ENCODE results near the gene SH3GL3.

SH3GL3 gene

GRCh38 chr15:83446904-83447709 lies at the start of gene SH3GL3:
TSS of gene SH3GL3 (plus strand) at chr15:83447341. CDS start at chr15:83447534, 193 bp downstream.
- DNase-seq, result peak; percentile 40

- DNase-seq, result no peak
Measured at GRCh38 chr15:83398626-83399025, 48.5 kb upstream of the SH3GL3 start.

DNA sequence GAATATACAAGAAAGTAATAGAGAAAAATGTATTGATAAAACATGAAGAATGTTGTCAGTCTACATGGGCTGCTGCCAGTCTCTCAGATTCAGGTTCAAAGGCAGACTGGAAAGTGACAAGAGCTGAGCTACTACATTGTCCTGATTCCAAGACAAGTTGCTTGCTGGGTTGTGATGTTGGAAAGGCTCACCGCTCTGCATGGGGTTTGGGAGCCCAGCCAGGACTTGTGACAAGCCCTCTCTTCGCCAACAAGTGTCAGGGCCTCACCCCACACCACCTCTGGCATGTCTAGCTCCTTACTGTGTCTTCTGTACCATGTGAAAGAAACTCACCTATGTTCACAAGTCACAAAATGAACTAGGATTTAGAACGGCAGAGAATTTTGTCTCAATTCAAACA lies 43.0 kb upstream of the SH3GL3 start:
- no peak for DNase-seq

DNA sequence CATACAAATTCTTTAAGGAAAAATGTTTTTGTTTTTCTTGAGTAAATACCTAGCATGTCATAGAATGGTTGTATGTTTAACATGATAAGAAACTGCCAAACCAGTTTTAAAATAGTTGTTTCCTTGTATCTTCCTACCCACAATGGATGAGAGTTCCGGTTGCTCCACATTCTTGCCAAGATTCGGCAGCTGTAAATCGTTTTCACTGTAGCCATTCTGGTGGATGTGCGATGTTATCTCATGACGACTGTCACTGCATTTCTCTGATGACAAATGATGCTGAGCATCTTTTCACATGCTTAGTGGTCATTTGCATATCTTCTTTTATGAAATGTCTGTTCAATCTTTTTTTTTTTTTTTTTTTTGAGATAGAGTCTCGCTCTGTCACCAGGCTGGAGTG lies 36.6 kb upstream of the SH3GL3 start:
- no peak for DNase-seq

- DNase-seq, result no peak
Measured at GRCh38 chr15:83413054-83413719, 34.0 kb upstream of the SH3GL3 start.

GRCh38 chr15:83422081-83422480 lies 25.1 kb upstream of the SH3GL3 start:
- DNase-seq, result no peak

DNA sequence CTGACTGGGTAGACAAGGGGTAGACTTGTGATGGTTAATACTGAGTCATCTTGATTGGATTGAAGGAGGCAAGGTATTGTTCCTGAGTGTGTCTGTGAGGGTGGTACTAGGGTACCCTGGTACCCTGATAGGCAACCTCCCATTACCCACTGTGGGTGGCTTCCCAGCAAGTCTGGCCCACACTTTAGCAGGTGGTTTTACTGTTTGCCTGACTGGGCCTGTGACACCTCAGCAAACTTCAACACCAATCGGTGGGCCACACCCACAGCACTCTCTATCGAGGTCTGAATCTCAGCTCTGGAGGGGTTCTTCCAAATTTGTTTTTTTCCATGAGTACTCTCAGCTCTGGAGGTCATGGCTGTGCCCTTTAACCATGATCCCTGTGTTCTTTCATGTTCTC lies 24.6 kb upstream of the SH3GL3 start:
- no peak for DNase-seq

GRCh38 chr15:83424101-83424500 lies 23.0 kb upstream of the SH3GL3 start:
- no peak for DNase-seq

GRCh38 chr15:83430441-83430840 lies 16.7 kb upstream of the SH3GL3 start:
- DNase-seq, result no peak

DNA sequence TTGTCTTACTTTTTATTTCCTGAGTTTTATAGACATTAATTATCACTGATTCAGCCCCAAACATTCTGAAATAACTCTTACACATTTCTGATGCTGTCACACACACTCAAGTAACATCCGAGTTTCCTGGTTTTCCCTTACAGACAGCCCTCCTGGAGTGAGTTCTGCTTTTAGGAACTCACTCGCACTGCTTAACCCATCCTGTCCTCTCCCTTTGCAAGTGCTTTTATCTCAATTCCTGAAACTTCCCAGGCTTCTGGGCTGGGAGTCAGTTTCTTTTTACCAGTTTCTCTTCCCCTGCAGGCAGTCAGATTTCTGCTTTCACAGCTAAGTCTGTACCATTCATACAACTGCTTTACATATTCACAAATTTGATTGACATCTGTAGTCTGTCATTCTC lies 15.6 kb upstream of the SH3GL3 start:
- no peak for DNase-seq

DNA sequence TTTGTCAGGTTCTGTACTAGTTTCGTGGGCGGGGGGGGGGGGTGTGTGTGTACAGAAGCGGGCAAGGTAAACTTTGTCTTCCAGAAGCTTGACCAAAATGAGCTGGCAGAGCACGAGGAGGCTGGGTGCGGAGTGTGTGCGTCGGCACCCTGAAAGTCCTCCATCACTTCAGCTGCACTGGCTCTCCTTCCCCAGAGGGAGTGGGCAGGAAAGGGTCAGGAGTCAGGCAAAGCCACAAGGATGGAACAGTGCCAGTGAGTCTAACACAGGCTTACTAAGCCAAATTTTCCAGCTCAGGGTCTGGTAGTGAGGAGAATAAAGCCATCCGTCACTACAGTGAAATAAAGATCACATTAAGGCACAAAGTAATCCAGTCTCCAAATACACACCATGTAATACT lies 11.9 kb upstream of the SH3GL3 start:
- no peak for DNase-seq

DNA sequence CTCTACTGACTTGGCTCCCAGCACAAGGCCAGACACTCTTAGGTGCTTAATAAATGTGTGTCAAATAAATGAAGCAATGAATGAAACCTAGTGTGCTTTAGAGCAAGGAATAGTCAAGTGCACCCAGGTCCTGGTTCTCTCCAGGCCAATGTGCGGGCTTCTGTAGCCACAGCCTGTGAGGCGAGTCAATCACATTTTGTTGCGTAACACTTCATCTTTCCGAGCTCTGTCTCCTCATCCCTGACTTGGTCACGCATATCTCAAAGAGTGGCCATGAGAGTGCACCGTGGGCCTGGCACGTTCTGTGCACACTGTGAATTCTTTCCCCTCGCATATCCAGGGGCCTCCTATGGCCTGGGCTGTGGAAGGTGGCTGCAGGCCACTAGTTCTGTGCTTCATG lies 11.4 kb upstream of the SH3GL3 start:
- DNase-seq, result no peak

- DNase-seq, result no peak
Measured at GRCh38 chr15:83436513-83437158, 10.5 kb upstream of the SH3GL3 start.

DNA sequence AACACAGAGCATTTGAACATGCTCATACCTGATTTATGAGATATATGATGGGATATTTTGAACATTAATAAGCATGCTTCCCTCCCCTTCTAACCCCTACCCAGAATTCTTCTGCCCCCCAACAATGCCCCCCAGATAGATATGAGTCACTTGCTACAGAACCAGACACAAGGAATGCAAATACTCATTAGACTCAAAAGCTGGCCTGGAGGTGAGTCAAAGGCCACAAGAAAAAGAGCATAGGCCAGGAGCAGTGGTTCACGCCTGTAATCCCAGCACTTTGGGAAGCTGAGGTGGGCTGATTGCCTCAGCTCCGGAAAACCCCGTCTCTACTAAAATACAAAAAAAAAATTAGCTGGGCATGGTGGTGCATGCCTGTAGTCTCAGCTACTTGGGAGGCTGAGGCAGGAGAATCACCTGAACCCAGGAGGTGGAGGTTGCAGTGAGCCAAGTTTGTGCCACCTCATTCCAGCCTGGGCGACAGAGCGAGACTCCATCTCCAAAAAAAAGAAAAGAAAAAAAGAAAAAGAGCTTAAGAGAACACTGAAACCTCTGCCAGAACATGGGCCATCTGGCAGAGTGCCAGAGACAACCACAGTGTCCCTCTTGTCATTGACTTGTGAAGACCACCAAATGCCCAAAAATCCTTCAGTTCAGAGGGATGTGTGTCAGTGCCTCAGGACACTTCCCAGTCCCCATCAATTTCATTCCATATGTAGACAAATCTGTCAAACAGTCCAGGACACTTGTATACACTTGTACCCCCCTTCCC lies 3.9 kb upstream of the SH3GL3 start:
- DNase-seq, result no peak

- no peak for DNase-seq
Measured at GRCh38 chr15:83444936-83445335, 2.2 kb upstream of the SH3GL3 start.

- DNase-seq, result no peak
Measured at GRCh38 chr15:83445643-83446042, 1.5 kb upstream of the SH3GL3 start.

DNA sequence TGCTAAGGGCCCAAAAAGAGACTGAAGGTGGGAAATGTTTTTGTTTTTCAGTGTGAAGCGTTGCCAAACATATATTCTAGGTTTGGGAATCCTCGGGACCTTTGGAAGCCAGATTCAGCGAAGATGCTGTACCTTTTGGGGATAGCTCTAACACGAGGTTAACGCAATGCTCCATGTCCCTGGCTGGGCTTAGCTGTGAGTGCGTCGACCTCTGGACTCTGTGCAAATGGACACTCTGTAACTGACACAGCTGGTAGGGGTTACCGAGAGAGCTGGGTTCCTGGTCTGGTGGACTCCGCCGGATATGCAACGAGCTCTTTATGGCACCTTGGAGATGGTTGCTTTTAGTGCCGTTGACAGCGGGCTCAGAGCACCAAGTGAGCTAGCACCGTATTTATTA lies 724 bp upstream of the SH3GL3 start:
- DNase-seq, result no peak

GRCh38 chr15:83449250-83449671 lies 2.1 kb downstream of the SH3GL3 start:
- DNase-seq, result no peak

DNA sequence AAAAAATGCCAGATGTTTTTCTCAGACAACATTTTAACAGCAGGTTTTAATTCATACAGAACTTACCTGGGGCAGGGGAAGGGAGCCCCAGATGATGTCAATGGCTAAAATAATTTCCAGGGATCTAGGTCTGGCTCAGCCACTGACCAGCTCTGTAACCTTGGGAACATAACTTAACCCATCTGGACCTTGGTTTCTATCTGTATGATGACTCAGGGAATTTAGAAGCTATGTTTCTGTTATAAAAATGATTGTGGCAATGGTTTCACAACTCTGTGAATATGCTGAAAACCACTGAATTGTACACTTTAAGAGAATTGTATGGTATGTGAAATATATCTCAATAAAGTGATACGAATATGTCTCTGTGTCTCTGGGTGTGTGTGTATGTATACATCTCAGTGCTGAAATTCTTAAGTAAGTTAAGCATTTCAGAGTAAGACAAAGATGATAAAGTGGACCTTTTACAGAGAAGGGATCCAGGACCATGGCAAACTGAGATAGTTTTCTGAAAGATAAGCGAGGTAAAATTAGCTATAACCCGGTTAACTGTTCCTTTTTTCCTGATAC lies 2.9 kb downstream of the SH3GL3 start:
- no peak for DNase-seq

DNA sequence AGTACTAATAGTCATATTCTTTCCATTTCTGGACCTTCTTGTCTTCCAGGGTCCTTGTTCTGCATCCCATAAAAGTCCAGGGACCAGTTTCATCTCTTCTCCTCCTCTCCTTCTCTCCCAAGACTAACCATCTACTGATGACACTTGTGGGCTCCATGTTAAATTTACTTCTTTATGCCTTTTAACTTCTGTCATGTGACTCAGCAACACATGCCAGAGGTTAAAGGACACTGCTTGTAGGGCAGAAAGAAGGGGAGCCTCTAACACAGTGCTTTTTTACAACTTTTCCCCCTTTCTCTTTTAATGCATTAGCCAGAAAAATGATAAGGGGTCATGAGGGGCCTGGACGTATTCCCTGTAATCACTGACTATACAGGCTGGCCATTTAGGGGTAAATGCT lies 10.0 kb downstream of the SH3GL3 start:
- DNase-seq, result no peak

DNA sequence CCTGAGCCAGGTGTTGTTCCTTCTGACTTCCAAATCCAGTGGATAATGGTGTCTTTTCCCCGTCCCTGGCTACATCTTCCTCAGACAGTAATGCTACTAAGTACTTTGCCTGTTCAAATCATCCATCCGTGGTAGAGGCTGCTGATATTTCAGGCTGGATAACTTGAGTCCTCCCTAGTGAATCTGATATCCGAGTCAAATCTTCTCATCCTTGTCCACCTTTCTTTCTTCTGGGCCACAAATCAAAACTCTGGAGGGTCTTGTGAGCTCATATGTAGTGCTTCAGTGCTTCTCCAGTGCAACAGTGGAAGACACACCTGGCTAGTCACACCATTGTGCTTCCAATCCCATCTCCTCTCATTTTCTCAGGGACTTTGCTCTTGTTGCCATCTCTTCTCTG lies 11.2 kb downstream of the SH3GL3 start:
- no peak for DNase-seq

GRCh38 chr15:83462026-83462425 lies 14.9 kb downstream of the SH3GL3 start:
- DNase-seq, result no peak

GRCh38 chr15:83462953-83463433 lies 15.9 kb downstream of the SH3GL3 start:
- no peak for DNase-seq
